ENCODE results near the gene ZSCAN23. TPM values are rescaled to one million over a fixed set of nuclear protein-coding genes. Genes with fewer than 3 reads are reported as not detected.

The ZSCAN23 gene
- total and polyA plus RNA-seq, 9 of the 15 experiments (the other 6 are each of a cell fraction or from before 2014, with no cell fraction given) = 0.05 to 0.29 (median 0.21) TPM; not detected in 1

- TF ChIP-seq PRDM10 (IDR thresholded peaks at IDR 0.05; ENCODE audit: partially characterized antibody) (no peak), ADNP (tag; IDR thresholded peaks at IDR 0.05) (peak; percentile 94), TEAD4 (IDR thresholded peaks at IDR 0.05; ENCODE audit: low read length) (peak; percentile 88), TEAD4 (CRISPR knock-in tag; IDR thresholded peaks at IDR 0.05; ENCODE audit: borderline replicate concordance) (no peak), ZBTB8A (IDR thresholded peaks at IDR 0.05; ENCODE audit: partially characterized antibody) (peak; percentile 86), ILF3 (IDR thresholded peaks at IDR 0.05; ENCODE audit: borderline replicate concordance) (peak; percentile 66), BACH1 (tag; IDR thresholded peaks at IDR 0.05) (peak; percentile 62; the same call in 1 of the 2 replicates), CC2D1A (IDR thresholded peaks at IDR 0.05) (no peak), L3MBTL2 (IDR thresholded peaks at IDR 0.05) (no peak), ZNF830 (CRISPR knock-in tag; IDR thresholded peaks at IDR 0.05) (no peak), TARDBP (IDR thresholded peaks at IDR 0.05) (0 out of 2 replicates have a peak, but pooled peaks have one; percentile 19), TCF7L2 (IDR thresholded peaks at IDR 0.05; ENCODE audit: low read depth, low read length) (no peak), SAFB (IDR thresholded peaks at IDR 0.05; ENCODE audit: borderline replicate concordance, low read depth, low read length) (no peak), RREB1 (CRISPR knock-in tag; IDR thresholded peaks at IDR 0.05) (no peak), ZBTB17 (CRISPR knock-in tag; IDR thresholded peaks at IDR 0.05) (no peak; the same call in 1 of the 2 replicates)
- TF ChIP-seq, protein P1, sequence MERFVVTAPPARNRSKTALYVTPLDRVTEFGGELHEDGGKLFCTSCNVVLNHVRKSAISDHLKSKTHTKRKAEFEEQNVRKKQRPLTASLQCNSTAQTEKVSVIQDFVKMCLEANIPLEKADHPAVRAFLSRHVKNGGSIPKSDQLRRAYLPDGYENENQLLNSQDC (CRISPR knock-in tag; IDR thresholded peaks at IDR 0.05) = peak; percentile 71; the same call in 1 of the 2 replicates
- TF ChIP-seq, protein P2, sequence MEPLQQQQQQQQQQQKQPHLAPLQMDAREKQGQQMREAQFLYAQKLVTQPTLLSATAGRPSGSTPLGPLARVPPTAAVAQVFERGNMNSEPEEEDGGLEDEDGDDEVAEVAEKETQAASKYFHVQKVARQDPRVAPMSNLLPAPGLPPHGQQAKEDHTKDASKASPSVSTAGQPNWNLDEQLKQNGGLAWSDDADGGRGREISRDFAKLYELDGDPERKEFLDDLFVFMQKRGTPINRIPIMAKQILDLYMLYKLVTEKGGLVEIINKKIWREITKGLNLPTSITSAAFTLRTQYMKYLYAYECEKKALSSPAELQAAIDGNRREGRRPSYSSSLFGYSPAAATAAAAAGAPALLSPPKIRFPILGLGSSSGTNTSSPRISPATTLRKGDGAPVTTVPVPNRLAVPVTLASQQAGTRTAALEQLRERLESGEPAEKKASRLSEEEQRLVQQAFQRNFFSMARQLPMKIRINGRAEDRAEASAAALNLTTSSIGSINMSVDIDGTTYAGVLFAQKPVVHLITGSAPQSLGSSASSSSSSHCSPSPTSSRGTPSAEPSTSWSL (CRISPR knock-in tag; IDR thresholded peaks at IDR 0.05; ENCODE audit: borderline replicate concordance) = no peak
- TF ChIP-seq, protein P3, sequence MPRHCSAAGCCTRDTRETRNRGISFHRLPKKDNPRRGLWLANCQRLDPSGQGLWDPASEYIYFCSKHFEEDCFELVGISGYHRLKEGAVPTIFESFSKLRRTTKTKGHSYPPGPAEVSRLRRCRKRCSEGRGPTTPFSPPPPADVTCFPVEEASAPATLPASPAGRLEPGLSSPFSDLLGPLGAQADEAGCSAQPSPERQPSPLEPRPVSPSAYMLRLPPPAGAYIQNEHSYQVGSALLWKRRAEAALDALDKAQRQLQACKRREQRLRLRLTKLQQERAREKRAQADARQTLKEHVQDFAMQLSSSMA (CRISPR knock-in tag; IDR thresholded peaks at IDR 0.05) = peak; percentile 86; the same call in 1 of the 2 replicates
Measured at GRCh38 chr6:28488916-28489365, 45.6 kb upstream of the ZSCAN23 start (continued).
